Natural killer cell (primary cell): Measurements from ENCODE around the gene PPP1R14B. TPM values are rescaled to one million over a fixed set of nuclear protein-coding genes. Genes with fewer than 3 reads are reported as not detected.

Source experiments
- ATAC-seq, 3 donors: fragments of 150-1000 bp in 2 of 3; fragments of 200-7000 bp in 1 of 3; cut with Tn5 transposase; 1 replicate in 1 of 3; 2 replicates in 2 of 3; pipeline ENCODE4 v1.10.0; 2021; ENCODE audit warnings: mild to moderate bottlenecking in 2 of 3, moderate library complexity in 2 of 3
- DNase-seq, 2 donors: peaks; one replicate each; pipeline versions ENCODE4 v3.0.0 to v3.0.0-alpha.2; 2013 to 2021; ENCODE audit warnings: mixed read lengths in 1 of 2
- H3K27ac ChIP-seq: one replicate; pipeline ENCODE4 v1.5.1; 2013; ENCODE audit warnings: mild to moderate bottlenecking, low read length
- H3K27me3 ChIP-seq: one replicate; pipeline ENCODE4 v1.6.1; 2013; ENCODE audit warnings: low read length; ENCODE audit not compliant: control insufficient read depth, insufficient read depth
- H3K36me3 ChIP-seq: one replicate; pipeline ENCODE4 v1.6.1; 2013; ENCODE audit warnings: low read length; ENCODE audit not compliant: control insufficient read depth, insufficient read depth
- H3K4me1 ChIP-seq: one replicate; pipeline ENCODE4 v1.6.1; 2013; ENCODE audit warnings: low read length; ENCODE audit not compliant: control insufficient read depth, insufficient read depth
- H3K4me3 ChIP-seq: one replicate; pipeline ENCODE4 v1.5.1; 2013; ENCODE audit warnings: low read length
- H3K9me3 ChIP-seq: one replicate; pipeline ENCODE4 v1.6.1; 2013; ENCODE audit warnings: low read length; ENCODE audit not compliant: control insufficient read depth, insufficient read depth
- H3K27ac Mint-ChIP-seq, 2 donors: one replicate each; pipeline ENCODE4 v1.8.0; 2022; ENCODE audit warnings: mild to moderate bottlenecking in 2 of 2, mixed read lengths in 2 of 2, moderate library complexity in 1 of 2
- H3K27me3 Mint-ChIP-seq, 2 donors: one replicate each; pipeline ENCODE4 v1.8.0; 2022; ENCODE audit warnings: low read depth in 2 of 2, mixed read lengths in 2 of 2
- H3K36me3 Mint-ChIP-seq: one replicate; pipeline ENCODE4 v1.8.0; 2022; ENCODE audit warnings: mixed read lengths
- H3K4me1 Mint-ChIP-seq, 2 donors: one replicate each; pipeline ENCODE4 v1.8.0; 2022; ENCODE audit warnings: mixed read lengths in 2 of 2
- H3K4me3 Mint-ChIP-seq: one replicate; pipeline ENCODE4 v1.8.0; 2022; ENCODE audit warnings: mild to moderate bottlenecking, moderate library complexity, mixed read lengths
- H3K9me3 Mint-ChIP-seq, 2 donors: one replicate each; pipeline ENCODE4 v1.8.0; 2022; ENCODE audit warnings: mixed read lengths in 2 of 2
- CTCF ChIP-seq: fragments of 200-600 bp; IDR thresholded peaks from one replicate; pipeline ENCODE4 v1.8.0; 2022; ENCODE audit warnings: antibody characterized with exemption
- WGBS: methylation state at CpG from one replicate; pipeline ENCODE4 v1.1.7; 2013; ENCODE audit warnings: missing lambda C conversion rate; ENCODE audit not compliant: insufficient coverage; 5-methylcytosine and 5-hydroxymethylcytosine counted together
- intact Hi-C: fragments of 100-400 bp; cut with micrococcal nuclease; formaldehyde crosslinking; loops from one replicate; pipeline ENCODE4 v1.14.2; 2022
- total RNA-seq, 4 donors: library from RNA; stranded (reverse); fragments of 120-200 nt in 1 of 4; gene quantifications; one replicate each; pipeline versions ENCODE4 v1.2.3 to v1.2.4, GENCODE V29; 2013 to 2022

Gene PPP1R14B
- total RNA-seq, 3 donors from 2014 or later (not counting 1 experiment from before 2014, with no cell fraction given): 16.9 to 21.3 (median 21.0) TPM

DNA sequence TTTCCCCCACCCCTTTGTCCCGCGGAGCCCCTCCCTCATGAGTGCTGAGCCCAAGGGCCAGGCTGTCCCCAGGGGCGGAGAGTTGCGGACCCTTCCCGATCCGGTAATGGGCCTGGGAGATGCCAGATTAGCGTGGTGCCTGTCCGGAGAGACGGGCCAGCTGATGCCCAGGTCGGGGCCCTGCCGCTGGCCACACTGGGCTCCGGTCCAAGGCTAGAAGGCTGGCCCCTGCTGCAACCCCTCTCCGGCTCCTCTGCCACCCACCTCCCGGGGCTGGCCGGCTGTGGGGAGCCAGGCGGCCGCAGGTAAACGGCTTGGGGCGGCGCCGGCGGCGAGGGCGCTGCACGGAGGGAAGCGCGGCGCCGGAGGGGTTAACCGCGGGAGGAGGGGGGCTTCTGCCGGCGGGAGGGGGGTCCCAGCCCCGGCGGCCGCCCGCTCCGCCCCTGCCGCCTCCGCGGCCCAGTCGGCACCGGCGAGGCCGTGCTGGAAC, 44.6 kb upstream of the PPP1R14B start, which contains the start of gene KCNK4:
TSS of gene KCNK4 (plus strand) at position 41 of the 490 bp plus-strand sequence. CDS start 1,717 bp downstream, outside the sequence.
- intact Hi-C loops: no loop called here
- Histone ChIP-seq H3K4me1 (peaks cover 16% of the 10 kb centered on the region), H3K9me3 (no peaks in the 10 kb centered on the region), H3K27me3 (peaks cover 31% of the 10 kb centered on the region), H3K4me3 (no peak within 1 kb of the TSS), H3K27ac (no peak within 1 kb of the TSS), H3K36me3 (no peaks in the 10 kb centered on the region)
- DNase-seq (no peak), ATAC-seq (peak in 1 of 3 donors; percentile 2)
- Mint-ChIP-seq H3K4me1 (peaks cover 13 to 22% of the 10 kb centered on the region in 2 donors), H3K4me3 (peak within 1 kb of the TSS; percentile 84), H3K27ac (peak within 1 kb of the TSS in 1 of 2 donors; percentile 54), H3K36me3 (no peaks in the 10 kb centered on the region), H3K27me3 (peaks cover 23 to 34% of the 10 kb centered on the region in 2 donors), H3K9me3 (no peaks in the 10 kb centered on the region)
- TF ChIP-seq CTCF: no peak
- WGBS: 6% methylated on average over 45 of the region's 45 CpGs

- TF ChIP-seq CTCF: no peak
- peak overlapping the region; percentile 84 for H3K4me3 Mint-ChIP-seq
- intact Hi-C loops: no loop called here
- H3K4me1 ChIP-seq: peaks cover 21% of the 10 kb centered on the region
- H3K36me3 ChIP-seq: no peaks in the 10 kb centered on the region
- 65% methylated on average over 10 of the region's 10 CpGs for WGBS
- peaks cover 19 to 30% of the 10 kb centered on the region in 2 donors for H3K27me3 Mint-ChIP-seq
- H3K9me3 Mint-ChIP-seq: no peaks in the 10 kb centered on the region
- no peaks in the 10 kb centered on the region for H3K36me3 Mint-ChIP-seq
- no peak overlapping the region for H3K27ac ChIP-seq
- peaks cover 13 to 24% of the 10 kb centered on the region in 2 donors for H3K4me1 Mint-ChIP-seq
- H3K27ac Mint-ChIP-seq: peak overlapping the region in 1 of 2 donors; percentile 54
- H3K4me3 ChIP-seq: no peak overlapping the region
- DNase-seq (no peak), ATAC-seq (no peak)
- H3K27me3 ChIP-seq: peaks cover 26% of the 10 kb centered on the region
- no peaks in the 10 kb centered on the region for H3K9me3 ChIP-seq
These were observed 43.9 kb upstream of the PPP1R14B start for GRCh38 chr11:64290352-64291261.

DNA sequence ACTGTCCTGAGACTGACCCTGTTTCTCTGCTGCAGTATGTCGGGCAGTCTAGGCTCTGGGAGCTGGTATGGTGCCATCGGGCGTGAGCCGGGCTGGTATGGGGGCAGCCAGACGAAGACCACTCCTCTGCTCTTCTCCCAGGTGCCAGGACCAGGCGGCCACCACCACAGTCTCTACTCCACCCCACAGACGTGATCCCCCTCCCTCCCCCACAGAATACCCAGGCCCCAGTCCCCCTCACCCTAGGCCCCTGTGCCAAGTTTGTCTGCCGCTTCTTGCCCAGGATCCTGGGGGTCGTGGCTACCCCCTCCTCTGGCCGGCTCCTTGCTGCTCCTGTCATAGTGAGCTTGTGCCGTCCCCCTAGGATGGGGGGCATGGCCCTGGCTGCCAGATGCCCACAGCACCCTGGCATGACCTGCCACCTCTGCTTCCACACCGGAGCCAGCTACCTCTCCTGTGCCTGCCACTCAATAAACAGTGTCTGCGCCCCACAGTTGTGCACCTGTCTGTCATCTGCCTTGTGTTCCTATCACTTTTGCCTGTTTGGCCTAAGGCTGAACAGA, 42.3 kb upstream of the PPP1R14B start:
- 93% methylated on average over 13 of the region's 13 CpGs for WGBS
- intact Hi-C loops: no loop called here
- Histone ChIP-seq H3K27ac (no peak overlapping the region), H3K4me3 (no peak overlapping the region), H3K36me3 (no peaks in the 10 kb centered on the region), H3K27me3 (peaks cover 20% of the 10 kb centered on the region), H3K4me1 (peaks cover 25% of the 10 kb centered on the region), H3K9me3 (no peaks in the 10 kb centered on the region)
- no peak for TF ChIP-seq CTCF
- DNase-seq (no peak), ATAC-seq (no peak)
- H3K9me3 Mint-ChIP-seq: no peaks in the 10 kb centered on the region
- H3K4me3 Mint-ChIP-seq: peak overlapping the region; percentile 6
- peaks cover 7 to 19% of the 10 kb centered on the region in 2 donors for H3K27me3 Mint-ChIP-seq
- H3K36me3 Mint-ChIP-seq: no peaks in the 10 kb centered on the region
- no peak overlapping the region for H3K27ac Mint-ChIP-seq
- peaks cover 13 to 26% of the 10 kb centered on the region in 2 donors for H3K4me1 Mint-ChIP-seq
